ENCODE data around the gene UPK2.

The UPK2 gene

GRCh38 chr11:118918128-118918685 lies 37.9 kb upstream of the UPK2 start:
- no peak for DNase-seq

DNA sequence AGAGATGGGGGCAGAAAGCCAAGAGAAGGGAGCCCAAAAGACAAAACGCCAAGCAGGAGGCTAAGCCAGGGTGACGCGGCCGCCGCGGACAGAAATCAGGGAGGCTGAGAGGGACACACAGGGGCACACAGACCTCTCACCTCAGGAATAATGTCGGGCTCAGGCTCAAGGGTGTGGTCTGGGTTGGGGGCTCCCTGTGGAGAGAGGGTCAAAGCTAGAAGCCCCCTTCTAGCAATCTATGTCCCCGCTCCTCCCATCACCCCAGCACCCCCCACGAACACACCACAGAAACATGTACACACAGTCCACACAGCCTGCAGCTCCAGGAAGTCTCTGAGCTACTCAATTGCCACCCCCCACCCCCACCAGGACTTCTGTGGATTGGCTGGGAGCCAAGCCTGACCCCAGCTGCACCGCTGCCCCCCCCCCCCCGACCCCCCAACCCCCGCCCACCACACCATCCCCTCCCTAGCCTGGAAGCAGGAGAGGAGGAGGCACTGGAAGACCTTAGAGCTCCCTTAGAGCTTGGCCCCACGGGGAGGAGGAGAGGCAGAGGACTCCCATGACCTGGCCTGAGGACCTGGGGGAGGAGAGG lies 37.3 kb upstream of the UPK2 start:
- DNase-seq = no peak

DNA sequence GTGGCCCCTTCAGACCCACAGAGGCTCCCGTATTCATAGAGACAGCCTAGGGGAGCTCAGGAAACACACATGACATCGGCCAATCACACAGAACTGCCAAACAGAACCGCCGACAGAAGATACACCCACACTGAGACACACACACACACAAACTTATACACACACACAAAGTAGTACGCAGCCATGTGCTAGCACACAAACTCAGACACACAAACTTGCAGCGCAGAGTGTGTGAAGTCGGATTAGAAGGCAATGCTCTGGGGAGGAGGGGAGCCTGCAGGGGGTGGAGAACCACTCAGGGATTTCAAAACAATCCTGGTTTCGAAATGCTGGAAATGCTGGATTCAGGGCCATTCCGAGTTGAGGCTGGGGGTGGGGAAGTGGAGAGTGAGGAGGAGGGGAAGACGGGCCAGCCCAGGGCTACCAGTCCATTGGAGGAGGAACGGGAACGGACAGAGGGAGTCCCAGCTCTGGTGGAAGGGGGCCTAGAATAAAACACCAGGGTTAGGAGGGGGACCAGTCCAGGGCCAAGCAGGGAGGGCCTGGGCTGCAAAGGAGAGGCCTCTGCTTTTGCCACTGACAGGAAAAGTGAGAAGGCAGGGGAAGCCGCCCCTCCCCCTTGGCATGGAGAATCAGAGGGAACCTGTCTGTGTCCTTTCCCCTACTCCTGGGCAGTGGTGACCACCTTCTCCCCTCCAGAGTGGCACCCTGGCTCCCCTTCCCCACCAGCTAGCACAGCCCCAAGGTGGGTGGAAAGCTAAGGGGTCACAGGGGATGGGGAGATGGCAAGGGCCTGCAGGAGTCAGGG lies 34.8 kb upstream of the UPK2 start:
- no peak for DNase-seq

- DNase-seq = no peak
These were observed 34.0 kb upstream of the UPK2 start for GRCh38 chr11:118921929-118922744.

- DNase-seq = no peak
These were observed 33.1 kb upstream of the UPK2 start for GRCh38 chr11:118922745-118923627.

GRCh38 chr11:118923721-118924587 lies 32.1 kb upstream of the UPK2 start:
- DNase-seq = peak in 1 of 2 experiments; percentile 18

DNA sequence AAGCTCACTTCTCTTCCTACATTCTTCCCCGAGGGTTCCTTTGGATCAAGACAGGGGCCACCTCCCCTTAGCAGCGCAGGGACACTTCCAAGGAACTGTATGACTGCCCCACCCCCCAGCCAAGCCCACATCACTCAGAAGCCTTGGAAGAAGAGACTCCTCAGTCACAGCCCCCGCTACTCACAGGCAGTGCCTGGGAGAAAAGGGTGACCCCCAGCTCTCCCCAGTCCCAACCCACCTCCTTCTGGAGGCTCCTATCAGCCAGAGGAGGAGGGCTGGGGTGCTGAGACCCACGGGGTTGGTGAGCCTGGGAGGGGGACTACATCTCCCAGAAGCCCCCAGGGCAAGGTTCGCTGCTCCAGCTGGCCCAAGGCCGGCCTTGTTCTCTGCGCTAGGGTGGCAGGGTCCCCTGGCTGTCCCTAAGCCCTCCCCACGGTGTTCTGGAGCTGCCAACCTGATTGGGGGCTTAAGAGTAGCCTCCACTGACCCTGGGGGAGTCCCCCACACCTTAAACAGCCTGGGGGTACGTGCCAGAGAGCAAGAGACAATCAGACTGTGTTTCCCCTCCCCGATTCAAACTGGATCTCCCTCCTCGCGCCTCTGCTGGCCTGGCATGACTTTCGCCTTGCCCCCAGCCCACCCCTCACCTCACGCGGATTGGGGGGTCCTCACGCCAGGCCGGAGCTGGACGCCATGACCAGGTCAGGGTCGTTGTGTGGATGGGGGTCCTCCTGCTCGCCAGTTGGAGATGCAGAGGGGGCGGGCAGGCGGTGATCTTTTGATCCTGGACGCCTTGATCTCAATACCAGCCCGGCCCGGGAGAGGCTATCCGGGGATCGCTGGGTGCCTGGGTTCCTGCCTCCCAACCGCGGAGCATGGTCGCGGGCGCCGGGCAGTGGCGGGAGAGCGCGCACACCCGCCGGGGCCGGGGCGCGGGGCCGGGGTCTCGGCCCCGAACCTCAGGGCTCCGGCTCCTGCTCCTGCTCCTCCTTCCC lies 31.2 kb upstream of the UPK2 start:
- DNase-seq = no peak

DNA sequence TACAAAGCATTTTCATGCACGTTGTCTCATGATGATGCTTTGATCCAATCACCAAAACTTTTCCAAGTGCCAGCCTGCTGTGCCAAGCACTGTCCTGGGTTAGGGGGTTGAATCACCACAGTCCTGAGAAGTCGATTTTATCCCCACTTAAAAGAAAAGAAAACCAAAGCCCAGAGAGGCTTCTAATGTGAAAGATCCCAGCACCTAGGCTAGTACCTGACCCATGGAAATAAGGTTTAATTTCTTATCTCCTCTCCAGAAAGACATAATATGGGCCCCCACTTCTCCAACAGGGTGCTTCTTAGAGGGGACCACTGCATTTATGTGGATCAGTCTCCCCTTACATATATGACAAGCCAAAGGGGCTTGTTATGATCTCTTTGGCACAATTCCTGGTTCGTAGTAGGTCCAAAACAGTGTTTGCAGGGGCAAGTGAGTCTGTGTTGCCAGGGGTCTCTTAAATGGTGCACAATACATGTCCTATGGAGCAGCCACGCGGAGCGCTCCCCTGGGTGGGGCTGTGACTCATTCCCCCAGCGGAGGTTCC lies 28.5 kb upstream of the UPK2 start:
- DNase-seq = no peak

- DNase-seq = peak; percentile 76 to 81
These were observed 27.8 kb upstream of the UPK2 start for GRCh38 chr11:118928101-118928869.

- peak in 1 of 2 experiments; percentile 46 for DNase-seq
These were observed 27.1 kb upstream of the UPK2 start for GRCh38 chr11:118928870-118929500.

GRCh38 chr11:118929501-118930093 lies 26.5 kb upstream of the UPK2 start:
- peak; percentile 66 to 69 for DNase-seq

DNA sequence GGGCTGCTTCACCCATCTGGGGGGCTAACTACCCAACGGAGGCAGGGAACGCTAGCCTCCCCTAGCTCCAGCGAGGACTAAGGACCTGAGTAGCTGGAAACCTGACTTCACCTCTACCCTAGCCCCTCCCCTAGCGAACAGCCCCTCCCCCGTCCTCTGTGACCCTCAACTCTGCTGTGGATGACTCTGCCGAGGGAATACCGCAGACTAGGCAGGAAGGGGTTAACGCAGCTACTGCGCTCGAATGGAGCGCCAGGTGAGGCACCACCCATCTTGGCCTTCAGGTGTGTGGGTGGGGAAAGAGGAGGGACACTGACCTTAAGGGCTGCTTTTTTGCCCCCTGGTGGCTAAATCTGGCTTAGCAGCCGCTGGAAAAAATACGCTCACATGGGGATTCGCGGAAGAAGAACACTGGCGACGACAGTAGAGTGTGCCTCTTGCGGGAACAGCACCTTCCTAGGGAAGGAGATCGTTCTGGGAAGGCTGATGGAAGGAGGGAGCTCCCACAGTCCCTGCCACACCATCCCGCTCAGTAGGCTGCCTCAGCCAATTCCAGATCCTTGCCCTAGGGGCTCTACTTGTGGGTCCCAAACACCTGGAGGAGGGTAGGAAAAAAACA lies 25.9 kb upstream of the UPK2 start:
- DNase-seq = peak; percentile 59 to 63

DNA sequence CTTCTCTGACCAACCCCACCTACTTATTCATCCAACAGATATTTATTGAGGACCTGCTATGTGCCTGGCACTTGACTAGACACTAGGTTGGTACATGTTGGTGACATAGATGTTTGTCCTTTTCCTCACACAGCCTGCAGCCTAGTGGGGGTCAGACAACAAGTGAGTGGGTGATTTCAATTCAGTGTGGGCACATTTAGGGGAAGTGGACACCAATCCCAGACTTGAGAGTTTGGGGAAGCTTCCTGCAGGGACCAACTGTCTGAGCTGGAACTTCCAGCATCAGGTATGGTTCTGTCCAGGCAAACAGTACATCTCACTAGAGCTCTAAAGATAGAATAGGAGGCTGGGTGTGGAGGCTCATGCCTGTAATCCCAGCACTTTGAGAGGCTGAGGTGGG lies 24.5 kb upstream of the UPK2 start:
- DNase-seq = no peak

- DNase-seq = no peak
These were observed 22.6 kb upstream of the UPK2 start for GRCh38 chr11:118933486-118933885.

GRCh38 chr11:118935376-118935775 lies 20.7 kb upstream of the UPK2 start:
- no peak for DNase-seq

DNA sequence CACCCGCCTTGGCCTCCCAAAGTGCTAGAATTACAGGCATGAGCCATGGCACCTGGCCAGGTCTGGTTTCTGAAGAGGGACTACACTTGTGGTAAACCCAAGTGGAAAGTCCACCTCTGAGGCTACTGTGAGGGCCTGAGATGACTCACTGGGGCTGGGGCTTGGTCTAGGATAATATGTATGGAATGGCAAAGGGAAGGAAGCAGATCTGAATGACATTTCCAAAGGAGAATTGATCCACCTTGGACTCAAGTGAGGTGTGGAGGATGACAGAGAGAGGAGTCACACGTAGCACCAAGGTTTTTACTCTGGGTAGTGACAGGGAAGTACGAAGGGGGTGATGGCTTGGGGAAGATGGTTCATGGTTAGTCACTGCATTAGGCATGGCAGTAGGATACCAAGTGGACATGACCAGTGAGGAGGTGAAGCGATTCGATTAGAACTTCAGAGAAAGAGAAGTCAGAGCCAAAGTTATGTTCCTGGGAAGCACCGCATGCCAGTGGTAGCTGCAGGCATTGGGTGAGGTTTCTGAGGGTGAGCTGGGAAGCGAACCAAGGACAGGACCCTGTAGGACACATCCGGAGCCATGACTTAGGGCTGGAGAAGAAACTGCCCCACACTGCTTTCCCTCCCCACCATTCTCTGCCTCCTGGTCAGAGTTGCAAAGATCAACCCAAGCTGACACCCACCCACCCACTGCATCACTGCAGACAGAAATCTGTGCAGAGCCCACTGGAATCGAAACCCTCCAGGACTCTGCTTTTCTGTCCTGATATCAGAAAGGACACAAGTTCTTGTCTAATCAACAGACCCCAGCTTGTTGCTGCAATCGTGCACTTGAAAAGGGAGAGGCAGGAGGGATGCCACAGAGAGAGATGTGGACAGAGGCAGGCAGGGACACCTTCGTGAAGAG lies 17.4 kb upstream of the UPK2 start:
- DNase-seq = no peak

All from AML-193 (cell line).